Activated CD4-positive, alpha-beta T cell treated with anti-CD3 and anti-CD28 coated beads, Interleukin-2, Interleukin-4, amounts not matched to agents 100 ng/mL and 50 ng/mL, durations not matched to agents 16 hours and 8 hours (primary cell): ENCODE results near the gene FANK1.

ENCODE experiments used
- DNase-seq: peaks from one replicate; pipeline ENCODE4 v3.0.0-alpha.2; 2020; ENCODE audit warnings: low spot score

Gene FANK1

DNA sequence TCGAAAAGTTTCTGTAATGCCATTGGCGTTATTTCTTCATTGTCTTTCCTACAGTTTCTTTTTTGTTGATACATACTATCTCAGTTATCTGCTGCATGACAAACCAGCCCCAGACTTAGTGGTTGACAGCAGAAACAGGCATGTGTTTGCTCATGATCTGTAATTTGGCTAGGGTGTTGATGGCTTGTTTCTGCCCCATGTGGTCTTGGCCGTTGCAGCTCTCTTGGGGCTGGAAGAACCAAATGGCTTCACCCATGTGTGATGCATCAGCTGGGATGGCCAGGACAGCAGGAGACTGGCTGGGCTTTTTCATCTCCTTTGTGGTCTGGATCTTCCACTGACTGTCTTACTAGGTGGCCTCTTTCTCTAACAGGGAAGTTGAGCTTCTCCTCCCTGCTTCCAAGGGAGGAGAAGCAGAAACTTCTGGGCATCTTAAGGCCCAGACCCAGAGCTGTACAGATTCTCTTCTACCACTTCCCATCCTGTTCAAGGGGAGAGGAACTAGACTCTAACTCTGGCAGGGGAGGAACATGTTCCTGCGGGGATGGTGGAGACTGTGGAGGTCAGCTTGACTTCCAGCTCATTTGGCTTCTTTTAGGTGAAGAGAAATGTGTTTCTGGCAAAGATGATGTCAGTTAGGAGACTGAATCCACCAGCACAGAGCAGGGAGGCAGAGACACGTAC, 89.3 kb downstream of the FANK1 start:
- DNase-seq: no peak

DNA sequence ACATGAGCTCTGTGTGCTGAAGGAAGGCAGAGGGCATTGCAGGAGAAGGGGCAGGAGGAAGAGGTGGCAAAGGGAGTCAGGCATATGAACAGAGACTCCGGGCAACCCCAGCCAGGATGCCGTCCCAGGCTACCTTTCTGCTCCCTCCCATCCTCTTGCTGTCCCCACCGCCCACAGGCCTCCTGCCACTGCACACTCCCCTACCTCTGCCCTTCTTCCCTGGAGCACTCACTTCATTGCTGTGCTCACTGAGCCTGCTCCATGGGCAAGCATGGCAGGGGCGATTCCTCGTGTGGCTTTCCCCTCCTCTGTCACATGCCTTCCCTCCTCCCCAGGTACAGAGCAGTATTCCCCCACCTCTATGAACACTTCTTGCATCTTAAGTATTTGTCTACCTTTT, 93.4 kb downstream of the FANK1 start:
- no peak for DNase-seq

DNA sequence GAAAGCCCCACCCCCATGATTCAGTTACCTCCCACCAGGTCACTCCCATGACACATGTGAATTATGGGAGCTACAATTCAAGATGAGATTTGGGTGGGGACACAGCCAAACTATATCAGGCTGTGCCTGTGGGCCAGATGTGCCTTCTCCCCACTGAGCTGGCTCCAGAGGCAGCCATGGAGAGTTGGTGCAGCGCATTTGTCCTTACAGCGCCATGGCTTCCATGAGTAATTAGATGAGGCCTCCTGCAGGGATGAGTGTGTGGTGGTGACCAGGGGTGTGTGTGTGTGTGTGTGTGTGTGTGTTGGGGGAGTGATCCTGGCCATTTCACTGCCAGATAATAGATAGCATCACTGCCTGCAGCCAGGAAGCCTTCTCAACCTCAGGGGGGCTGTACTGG, 94.6 kb downstream of the FANK1 start:
- no peak for DNase-seq

DNA sequence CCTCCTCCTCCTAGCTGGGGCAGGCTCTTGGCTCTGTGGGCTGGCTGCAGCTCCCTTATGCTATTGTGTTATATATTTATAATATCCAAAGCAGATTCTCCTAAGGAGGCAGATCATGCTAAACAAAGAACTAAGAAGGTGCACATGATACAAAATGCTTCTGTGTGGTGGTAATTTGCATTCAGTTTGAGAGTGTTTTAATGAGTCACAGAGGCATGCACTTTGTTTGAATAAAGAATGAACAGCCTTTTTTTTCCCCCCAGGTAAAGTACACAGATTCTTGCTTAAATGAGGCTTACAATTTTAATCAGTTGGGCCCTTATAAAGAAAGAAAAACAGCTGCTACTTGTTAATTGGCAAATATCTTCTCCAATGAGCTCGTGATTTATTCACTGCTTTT, 95.0 kb downstream of the FANK1 start:
- DNase-seq: no peak

DNA sequence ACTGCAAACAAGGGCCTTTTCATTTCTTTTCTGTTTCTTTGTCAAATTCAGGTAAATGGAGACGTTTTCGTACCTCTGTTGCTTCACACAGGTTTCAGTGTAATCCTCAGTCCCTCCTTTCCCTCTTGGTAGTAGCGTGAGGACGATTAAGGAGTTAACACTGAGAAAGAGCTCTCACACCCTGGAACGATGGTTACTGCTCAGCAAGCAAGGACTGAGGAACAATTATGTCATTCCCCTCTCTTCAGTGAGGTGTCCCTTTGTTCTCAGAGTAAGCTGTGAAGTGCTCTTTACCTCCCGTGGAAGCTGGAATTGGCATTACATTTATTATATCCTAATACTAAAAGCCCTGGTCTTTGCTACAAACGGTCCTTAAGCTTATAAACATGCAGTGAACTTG, 95.9 kb downstream of the FANK1 start:
- no peak for DNase-seq

DNA sequence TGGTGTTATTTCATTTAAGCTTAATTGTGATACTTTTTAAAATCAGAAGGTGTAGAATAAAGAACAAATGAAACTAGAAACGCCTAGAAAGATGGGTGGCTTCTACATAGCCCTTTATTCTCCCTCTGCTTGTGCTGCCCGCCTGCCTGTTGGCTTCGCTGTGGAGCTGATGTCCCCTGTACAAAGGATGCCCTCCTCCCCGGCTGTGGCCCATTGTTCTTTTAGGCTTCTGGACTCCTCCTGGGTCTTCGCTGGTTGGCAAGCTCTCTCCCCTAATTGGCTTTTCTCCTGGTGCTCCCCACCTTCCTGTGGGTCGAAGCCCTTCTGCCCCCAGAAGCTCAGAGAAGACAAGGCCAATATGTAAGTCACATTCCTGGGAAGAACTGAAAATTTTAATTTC, 98.2 kb downstream of the FANK1 start:
- DNase-seq: no peak

DNA sequence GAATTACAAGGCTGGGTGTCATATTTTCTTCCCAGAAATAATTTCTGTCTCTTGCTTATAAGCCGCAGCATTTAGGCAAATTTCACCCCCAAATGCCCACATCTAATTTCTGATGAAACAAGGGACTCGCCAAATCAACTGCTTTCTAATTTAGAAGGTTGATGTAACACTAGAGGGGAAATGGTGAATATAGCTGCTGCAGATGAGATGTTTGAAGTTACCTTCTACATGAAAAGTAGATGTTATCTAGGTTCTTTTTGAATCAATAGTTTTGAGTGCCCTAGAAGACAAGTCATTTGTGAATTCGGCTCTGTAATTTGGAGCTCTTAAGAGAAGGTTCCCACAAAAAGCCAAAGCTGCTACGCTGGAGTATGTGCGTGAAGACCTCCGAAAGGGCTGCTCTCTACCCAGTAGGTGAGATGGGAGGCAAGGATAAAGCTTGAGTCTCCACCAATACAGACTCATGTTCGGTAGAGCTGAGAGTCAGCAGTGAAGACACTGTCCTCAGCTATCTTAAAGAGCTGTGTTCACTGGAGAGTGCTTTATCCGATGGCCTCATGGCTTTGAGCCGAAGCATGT, 99.5 kb downstream of the FANK1 start:
- peak; percentile 24 for DNase-seq

DNA sequence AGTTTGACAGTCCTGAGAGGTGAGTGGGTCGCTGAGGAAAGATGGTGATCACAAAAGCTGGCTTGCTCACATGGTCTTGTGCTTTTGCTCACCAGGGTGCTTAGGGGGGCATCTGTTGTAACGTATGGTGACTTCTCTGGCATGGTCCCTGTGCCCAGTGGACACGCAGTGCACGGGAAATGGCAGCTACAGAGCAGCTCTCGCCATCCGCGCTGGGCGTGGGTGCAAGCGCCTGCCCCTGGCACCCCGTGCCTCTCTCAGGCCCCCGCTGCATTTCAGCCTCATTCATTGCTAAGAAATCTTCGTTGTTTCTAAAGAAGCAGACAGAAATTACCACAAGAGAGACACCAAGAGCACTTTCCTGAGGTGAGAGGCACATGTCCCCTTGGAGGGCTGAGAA, 101.2 kb downstream of the FANK1 start:
- no peak for DNase-seq

DNA sequence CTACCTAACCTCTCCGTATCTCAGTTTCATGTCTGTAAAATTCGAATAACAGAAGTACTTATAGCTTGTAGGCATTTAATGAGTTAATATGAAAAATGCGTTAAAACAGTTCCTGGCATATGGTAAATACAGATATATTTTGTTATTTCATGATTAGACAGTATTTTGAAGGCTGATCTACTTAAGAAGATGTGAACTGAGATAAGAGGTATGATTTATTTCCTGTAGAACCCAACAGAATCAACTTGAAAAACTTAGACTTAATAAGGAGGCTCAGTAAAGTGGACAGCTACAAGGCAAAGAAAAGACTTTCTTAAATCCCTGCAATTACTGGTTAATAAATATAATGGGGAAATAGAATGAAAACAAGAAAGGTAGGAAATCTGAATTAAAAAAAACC, 103.3 kb downstream of the FANK1 start:
- no peak for DNase-seq

DNA sequence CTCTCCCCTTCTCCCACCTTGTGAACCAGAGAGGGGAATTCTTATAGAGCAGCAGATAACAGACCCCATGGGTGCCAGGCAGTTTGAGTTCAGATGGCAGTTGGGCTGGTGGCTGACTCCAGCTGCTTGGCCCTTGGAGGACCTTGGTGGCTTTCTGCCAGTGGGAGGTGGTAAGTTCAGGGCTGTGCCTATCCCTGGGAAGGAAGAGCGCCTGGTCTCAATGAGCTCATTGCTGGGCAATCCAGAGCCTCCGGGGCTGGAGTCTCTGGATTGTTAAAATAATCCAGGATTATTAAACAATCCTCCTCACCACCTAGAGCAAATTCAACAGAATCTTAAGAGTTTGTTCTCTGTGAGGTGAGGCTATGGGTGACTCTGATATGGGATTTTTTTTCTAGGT, 105.2 kb downstream of the FANK1 start:
- DNase-seq: no peak

DNA sequence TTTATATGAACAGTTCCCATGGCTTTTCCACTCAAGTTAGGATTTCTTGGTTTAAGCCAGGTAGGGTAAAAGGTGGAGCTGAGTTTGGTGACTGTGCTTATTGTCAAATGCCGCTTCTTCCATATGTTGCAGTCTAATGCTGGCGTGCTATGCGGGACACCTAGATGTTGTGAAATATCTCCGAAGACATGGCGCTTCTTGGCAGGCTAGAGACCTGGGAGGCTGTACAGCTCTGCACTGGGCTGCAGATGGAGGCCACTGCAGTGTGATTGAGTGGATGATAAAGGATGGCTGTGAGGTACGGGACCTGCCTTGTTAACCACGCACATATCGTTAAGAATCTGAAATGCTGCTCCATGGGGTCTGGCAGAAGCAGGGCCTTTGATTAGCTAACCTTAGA, 108.4 kb downstream of the FANK1 start:
- no peak for DNase-seq

DNA sequence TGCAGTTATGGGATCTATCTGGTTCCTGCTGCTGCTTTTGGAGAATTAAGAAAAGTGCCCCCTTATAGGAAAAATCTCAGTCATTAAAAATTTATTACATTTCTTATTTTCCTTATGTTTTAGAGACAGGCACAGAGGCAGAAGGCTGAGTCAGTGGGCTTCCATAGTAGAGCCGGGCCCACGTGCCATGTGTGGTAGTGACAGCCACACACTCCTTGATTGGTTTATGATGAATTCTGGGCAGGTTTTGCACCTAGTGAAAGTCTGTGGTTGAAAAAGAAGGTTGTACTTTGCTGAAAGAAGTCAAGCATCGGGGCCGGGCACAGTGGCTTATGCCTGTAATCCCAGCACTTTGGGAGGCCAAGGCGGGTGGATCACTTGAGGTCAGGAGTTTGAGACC, 109.9 kb downstream of the FANK1 start:
- no peak for DNase-seq

DNA sequence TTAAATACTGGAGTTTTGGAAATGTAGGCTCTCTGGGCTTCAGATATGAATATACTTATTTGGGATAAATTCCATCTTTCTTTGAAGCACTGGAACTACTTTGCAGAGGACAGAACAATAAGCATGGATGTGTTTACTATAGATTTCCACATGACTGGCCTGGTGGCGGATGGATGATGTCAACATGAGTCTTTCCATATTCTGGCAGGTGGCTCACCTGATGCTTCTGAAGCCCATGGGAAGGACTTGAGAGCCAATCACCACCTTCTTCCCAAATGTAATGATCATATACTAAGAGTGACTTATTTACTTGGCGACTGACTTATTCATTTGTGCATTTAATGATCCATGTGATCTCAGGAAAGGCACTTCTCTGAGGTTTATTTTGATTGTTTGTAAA, 110.5 kb downstream of the FANK1 start:
- no peak for DNase-seq

DNA sequence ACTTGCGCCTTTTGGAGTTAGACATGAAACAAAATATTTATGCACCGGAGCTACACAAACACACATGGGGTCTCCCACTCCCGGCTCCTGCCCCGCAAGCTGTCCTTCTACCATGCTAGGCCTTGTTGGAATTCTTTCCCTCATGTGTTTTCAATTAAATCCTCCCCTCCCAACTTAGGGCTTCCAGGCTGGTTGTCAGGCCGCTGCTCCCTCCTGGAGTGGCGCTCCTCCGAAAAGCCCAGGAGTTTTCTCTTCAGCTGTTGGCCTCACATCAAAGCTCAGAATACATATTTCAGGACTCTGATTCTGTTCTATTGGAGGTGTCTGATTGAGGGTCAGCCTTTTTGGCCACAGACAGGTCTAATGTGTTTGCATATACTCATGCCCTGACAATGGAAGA, 113.3 kb downstream of the FANK1 start:
- no peak for DNase-seq

DNA sequence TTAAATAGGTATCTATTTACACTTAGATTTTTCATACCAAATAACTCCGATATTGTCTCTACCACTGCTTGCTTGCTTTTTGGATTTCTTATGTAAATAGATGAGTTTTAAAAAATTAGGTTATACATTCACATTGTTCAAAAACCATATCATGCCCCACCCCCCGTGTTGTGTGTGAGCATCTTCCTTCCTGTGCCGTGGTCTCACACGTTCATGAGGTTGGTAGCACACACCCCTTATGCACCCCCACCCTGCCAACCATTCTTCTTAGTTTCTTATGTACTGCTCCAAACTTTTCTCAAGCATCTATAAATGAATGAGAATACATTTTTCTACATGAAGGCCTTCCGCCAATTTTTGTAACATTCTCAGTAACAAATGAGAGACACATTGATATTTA, 115.6 kb downstream of the FANK1 start:
- DNase-seq: no peak

DNA sequence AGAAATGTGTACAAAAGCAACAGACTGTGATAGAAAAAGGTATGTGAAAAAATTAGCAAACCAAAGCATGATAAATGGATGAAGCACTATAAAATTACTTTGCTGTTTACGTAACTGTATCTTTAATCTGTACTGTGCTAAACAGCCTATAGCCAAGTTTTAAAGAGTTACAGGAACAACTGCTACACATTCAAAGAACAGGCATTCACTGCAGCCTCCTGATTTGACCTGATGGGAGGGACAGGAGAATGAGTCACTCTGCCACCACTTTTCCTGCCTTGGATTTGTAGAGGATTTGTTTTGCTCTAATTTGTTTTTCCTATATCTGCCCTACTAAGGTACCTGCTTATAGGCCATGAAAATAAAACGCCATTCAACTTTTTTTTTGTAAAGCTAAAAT, 116.1 kb downstream of the FANK1 start:
- no peak for DNase-seq

DNA sequence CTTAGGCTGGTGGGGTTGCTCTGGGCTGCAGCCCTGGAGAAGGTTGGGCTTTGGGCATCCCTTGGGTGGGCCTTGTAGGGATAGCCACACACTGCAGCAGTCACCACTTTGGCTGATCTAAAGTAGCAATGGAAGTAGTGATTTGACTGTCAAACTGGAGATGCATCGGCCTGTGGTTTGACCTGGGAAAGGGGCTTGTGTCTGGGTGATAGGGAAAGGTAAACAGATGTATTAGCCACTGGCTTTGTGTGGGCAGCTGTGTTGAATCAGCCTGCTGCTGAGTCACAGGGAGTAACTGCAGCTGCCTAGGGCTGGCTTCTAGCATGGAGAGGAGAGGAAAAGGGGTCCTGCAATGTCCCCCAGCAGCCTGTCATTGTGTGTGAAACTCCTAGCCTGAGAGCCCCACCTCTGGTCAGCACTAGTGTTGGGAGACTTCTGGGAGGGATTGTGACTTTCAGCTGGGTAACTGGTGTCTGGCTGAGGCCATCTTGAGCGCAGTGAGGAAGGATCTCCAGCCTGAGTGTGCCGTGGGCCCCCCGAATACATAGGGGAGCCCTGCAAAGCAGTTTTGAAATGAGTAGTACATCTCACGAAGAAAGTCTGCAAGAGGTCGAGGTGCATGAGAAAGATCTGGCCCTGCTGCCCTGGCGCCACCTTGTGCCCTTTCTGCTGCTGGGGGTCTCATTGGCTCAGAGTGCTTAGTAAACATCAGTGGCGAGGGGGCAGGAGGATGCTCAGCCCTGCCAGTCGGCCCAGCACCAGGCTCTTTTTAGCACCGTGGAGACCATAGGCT, 117.3 kb downstream of the FANK1 start:
- peak; percentile 49 for DNase-seq

DNA sequence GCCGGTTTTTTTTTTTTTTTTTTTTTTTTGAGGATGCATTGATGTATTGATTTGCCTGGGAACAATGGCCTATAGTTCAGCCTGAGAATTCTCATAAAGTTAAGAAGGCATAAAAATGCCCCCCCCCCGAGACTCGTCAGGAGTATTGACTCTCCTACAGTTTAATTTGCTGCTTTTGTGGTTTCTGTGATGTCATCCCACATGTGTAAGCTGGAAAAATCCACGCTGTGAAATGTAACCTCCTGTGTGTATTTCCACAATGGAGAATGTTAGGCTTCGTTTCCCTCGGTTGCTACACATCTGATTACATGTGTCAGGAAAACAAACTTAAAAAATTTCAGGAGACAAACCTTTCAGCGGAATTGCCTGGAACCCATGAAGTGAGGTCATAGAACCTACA, 117.9 kb downstream of the FANK1 start:
- DNase-seq: no peak

DNA sequence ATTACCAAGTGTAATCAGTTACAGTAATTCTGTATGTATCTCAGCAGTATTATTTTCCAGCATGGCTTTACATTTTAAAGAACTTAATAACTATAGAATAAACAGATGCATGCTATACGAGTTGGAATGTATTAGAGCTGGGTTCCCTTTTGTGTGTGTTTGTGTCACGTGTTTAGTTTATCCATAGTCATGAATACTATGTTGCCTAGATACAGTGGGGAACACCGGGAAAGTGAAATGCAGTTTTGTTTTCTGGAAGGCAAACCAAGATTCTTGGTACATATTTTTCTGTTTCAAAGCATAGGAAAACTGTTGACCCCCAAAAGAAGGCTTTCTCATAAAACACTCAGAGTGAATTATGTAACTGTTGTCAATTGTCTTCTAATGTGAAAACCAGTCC, 119.0 kb downstream of the FANK1 start:
- no peak for DNase-seq

DNA sequence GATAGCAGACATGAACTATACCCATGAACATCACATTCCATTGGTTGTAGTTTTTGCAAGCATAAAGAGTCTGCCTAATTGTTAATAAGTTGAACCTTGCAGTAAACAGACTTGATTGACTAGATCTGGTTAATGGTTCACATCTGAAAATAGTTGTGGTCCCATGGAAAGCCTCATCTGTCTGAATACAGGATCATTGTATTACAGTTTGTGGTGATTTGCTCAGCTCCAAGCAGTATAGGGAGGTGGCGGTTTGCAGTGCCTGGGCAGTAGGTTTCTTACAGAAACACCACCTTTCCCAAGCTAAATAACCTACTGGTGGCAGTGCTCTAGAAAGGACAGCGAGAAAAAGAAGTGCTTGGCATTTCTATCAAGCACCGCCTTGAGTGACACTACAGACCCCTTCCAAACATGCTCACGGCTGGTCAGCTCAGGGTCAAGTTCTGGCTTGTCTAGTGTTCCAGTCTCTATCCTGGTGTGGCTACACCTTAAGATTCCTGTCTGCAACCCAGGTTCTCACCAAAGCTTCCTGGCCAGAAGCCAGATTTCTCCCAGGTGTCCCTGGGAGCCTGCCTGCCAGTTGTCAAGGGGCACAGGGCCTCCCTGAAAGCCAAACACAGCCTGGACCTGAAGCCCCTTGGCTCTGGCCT, 119.9 kb downstream of the FANK1 start:
- DNase-seq: no peak

DNA sequence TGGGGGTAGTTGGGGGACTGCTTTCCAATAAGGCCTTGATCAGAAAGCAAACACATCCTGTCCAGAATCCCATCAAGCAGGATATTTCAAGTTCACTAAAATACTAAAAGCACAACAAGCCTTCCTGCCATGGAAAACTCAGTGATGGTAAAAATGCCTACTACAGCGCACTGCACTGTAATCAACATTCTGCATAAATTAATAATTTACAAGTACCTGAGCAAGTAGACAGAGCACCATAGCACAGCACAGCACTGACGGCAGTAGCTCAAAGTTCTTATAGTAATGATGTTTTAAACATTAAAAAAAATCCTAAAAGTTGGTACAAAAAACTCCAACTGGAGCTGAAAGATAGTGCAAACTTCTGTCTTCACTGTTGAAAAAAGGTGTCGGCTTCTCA, 120.5 kb downstream of the FANK1 start:
- no peak for DNase-seq

DNA sequence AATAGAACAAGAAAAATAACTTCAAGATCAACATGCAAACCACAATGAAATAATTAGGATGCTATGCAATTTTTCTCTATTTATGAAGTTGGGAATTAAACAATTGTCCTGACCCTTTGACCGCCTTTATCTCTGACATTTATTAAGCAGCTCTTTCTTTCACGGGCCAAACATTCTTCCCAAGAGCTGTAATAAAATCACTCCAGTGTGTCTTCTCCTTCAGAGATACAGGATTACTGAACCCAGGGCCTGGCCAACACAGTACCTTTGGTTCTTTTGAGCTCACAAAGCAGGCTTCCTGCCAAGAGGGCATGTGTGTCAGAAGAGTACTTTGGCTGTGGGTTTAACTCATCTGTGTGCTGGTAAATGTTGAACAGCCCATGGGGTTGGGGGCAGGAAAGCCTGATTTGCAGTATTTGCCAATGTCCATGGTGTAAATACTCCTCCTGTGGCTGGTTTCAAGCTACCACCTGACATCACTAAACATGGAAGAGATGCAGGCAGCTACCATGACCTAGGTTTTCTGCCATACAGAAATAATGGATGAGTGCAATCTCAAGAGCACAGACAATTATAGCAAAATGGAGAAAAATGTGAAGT, 121.7 kb downstream of the FANK1 start:
- DNase-seq: no peak
